Heart left ventricle (tissue), 13 donors: ENCODE measurements around the gene CAPN11.

Source experiments
- POLR2A ChIP-seq, 2 donors: fragments of 450-650 bp; IDR thresholded peaks; one replicate each; pipeline ENCODE4 v1.6.1; 2017; ENCODE audit warnings: antibody characterized with exemption in 2 of 2, mild to moderate bottlenecking in 2 of 2, moderate library complexity in 2 of 2
- TF ChIP-seq, protein P1 (sequence below), 12 donors: fragments of 200-600 bp; sonication (generic) in 4 of 12; IDR thresholded peaks; one replicate each; pipeline versions ENCODE4 v1.5.0 to v1.8.0; 2018 to 2022; ENCODE audit warnings: antibody characterized with exemption in 12 of 12, mild to moderate bottlenecking in 5 of 12
- donor health status: ischemic (EF 13 %, LVEDD 7.1; RV severe dilation, severe dysfunction).
- donor health status: DM: no; HTN: yes; CAD: no.
- donor health status: DM: no; HTN: no; CAD: no.
- donor health status: ischemic (EF 25% LVEDD 6.9; RV normal size, moderate dysfunction).
- donor health status: ischemic (EF 25% LVEDD 5.7; RV mildly dilated, moderate dysfunction).
- donor health status: ischemic (EF 35%, LVEDD 5.7; RV mildly dilated, moderate dysfunction).
- donor health status: nonischemic (EF 11% LVEDD 7.7; RV severe dilation, severe dysfunction).
- donor health status: DM: yes; HTN: yes; CAD: no.
- donor health status: PGD.
- donor health status: ischemic (EF 29% LVEDD 5.4; RV normal size, mild dysfunction).
- donor health status: nonischemic (EF 23%, LVEDD 6.1; RV moderate dilation, normal function).

GRCh38 chr6:44186635-44187025 is 28.0 kb downstream of the CAPN11 start:
- TF ChIP-seq POLR2A (IDR thresholded peaks at IDR 0.05), result no peak
- TF ChIP-seq, protein P1, sequence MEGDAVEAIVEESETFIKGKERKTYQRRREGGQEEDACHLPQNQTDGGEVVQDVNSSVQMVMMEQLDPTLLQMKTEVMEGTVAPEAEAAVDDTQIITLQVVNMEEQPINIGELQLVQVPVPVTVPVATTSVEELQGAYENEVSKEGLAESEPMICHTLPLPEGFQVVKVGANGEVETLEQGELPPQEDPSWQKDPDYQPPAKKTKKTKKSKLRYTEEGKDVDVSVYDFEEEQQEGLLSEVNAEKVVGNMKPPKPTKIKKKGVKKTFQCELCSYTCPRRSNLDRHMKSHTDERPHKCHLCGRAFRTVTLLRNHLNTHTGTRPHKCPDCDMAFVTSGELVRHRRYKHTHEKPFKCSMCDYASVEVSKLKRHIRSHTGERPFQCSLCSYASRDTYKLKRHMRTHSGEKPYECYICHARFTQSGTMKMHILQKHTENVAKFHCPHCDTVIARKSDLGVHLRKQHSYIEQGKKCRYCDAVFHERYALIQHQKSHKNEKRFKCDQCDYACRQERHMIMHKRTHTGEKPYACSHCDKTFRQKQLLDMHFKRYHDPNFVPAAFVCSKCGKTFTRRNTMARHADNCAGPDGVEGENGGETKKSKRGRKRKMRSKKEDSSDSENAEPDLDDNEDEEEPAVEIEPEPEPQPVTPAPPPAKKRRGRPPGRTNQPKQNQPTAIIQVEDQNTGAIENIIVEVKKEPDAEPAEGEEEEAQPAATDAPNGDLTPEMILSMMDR (IDR thresholded peaks at IDR 0.05), result no peak
